SH-SY5Y (cell line): ENCODE results near the gene ECI2.

Experiments
- GATA2 ChIP-seq: IDR thresholded peaks from 2 replicates; pipeline ENCODE4 v1.6.1; 2011; ENCODE audit warnings: mild to moderate bottlenecking, low read depth, low read length
- GATA3 ChIP-seq: IDR thresholded peaks from 2 replicates; pipeline ENCODE4 v1.6.1; 2011; ENCODE audit warnings: low read depth, mild to moderate bottlenecking, low read length, moderate library complexity

DNA sequence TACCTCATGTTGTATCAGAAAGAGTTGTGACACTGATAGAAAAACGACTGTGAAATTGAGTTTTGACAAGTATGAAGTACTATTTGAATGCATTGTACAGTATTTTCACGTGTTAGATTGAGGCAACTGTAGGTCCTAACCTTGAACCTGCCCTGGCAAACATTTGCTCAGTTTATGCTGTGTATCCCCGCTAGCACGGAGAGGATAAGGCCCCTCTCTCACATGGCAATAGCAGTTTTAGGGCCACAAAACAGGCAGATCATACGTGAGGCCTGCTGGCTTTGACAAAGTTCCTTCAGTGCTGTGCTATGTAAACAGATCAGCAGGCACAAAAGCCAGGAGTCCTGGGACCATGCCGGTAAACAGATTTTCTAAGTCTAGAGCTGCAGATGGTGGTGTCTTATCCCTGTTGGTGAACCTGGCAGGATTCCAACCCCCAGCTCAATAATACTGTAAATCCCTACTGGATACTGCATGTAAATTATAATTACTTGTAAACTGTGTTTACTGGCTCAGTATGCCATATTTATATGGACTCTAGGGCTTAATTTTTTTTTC lies 32.6 kb downstream of the ECI2 start:
- TF ChIP-seq GATA2: no peak
- no peak for TF ChIP-seq GATA3
